Breast epithelium (tissue), 4 donors: Measurements from ENCODE around the gene CPN2. TPM values are rescaled to one million over a fixed set of nuclear protein-coding genes. Genes with fewer than 3 reads are reported as not detected.

Source experiments
- DNase-seq, 2 donors: peaks; one replicate each; pipeline ENCODE4 v3.0.0-alpha.2; 2019; ENCODE audit warnings: low spot score in 2 of 2
- H3K27ac ChIP-seq, 2 donors: fragments of 200-600 bp; sonication (generic) in 1 of 2; one replicate each; pipeline ENCODE4 v1.5.1; 2016 to 2019; ENCODE audit warnings: mild to moderate bottlenecking in 1 of 2
- H3K27me3 ChIP-seq, 2 donors: fragments of 200-600 bp; sonication (generic) in 1 of 2; one replicate each; pipeline versions ENCODE4 v1.5.1 to v1.6.0; 2017 to 2019; ENCODE audit warnings: control low read depth in 1 of 2, mild to moderate bottlenecking in 1 of 2
- H3K36me3 ChIP-seq: fragments of 200-600 bp; one replicate; pipeline ENCODE4 v1.5.1; 2019
- H3K4me1 ChIP-seq, 2 donors: fragments of 200-600 bp; sonication (generic); one replicate each; pipeline ENCODE4 v1.5.1; 2016 to 2019; ENCODE audit warnings: control low read depth in 1 of 2
- H3K4me3 ChIP-seq, 3 donors: fragments of 200-600 bp; sonication (generic); 1 replicate in 2 of 3; 2 replicates in 1 of 3; pipeline ENCODE4 v1.5.1; 2016 to 2019; ENCODE audit warnings: mild to moderate bottlenecking in 3 of 3, moderate library complexity in 2 of 3
- H3K9me3 ChIP-seq, 2 donors: fragments of 200-600 bp; sonication (generic) in 1 of 2; one replicate each; pipeline ENCODE4 v1.5.1; 2016 to 2019; ENCODE audit warnings: control low read depth in 1 of 2
- CTCF ChIP-seq, 3 donors: fragments of 450-650 bp; IDR thresholded peaks; one replicate each; pipeline ENCODE4 v1.5.1; 2016 to 2017; ENCODE audit warnings: antibody characterized with exemption in 3 of 3, mild to moderate bottlenecking in 3 of 3, moderate library complexity in 3 of 3
- POLR2A ChIP-seq: fragments of 450-650 bp; IDR thresholded peaks from one replicate; pipeline ENCODE4 v1.6.1; 2016; ENCODE audit warnings: antibody characterized with exemption, mild to moderate bottlenecking, moderate library complexity
- POLR2AphosphoS5 ChIP-seq, 3 donors: sonication (generic); formaldehyde crosslinking; IDR thresholded peaks; one replicate each; pipeline ENCODE4 v1.6.1; 2017; ENCODE audit warnings: antibody characterized with exemption in 3 of 3
- intact Hi-C: fragments of 100-400 bp; cut with DNase I; formaldehyde crosslinking; loops from one replicate; pipeline ENCODE4 v1.15.1; 2023; ENCODE audit warnings: low total_unique reads
- total RNA-seq, 3 donors: library from RNA; depleted of rRNA; stranded (reverse); fragments of >200 nt; gene quantifications; one replicate each; pipeline ENCODE4 v1.1.0, GENCODE V29; 2016

CPN2 gene
- total RNA-seq, 3 donors from 2014 or later: 0.16 TPM; not detected in 2

GRCh38 chr3:194328053-194328657, 23.0 kb downstream of the CPN2 start:
- no peak for DNase-seq
- Histone ChIP-seq H3K27me3 (no peaks in the 10 kb centered on the region), H3K36me3 (no peaks in the 10 kb centered on the region), H3K27ac (no peak overlapping the region), H3K4me1 (no peaks in the 10 kb centered on the region), H3K4me3 (no peak overlapping the region), H3K9me3 (no peaks in the 10 kb centered on the region)
- intact Hi-C loops: loop anchor here (10.0 kb wide), 1 partner anchor 1247 kb away; no protein-coding TSS in a partner anchor
- no peak for TF ChIP-seq CTCF (IDR thresholded peaks at IDR 0.05)
- TF ChIP-seq POLR2A: no peak
- TF ChIP-seq POLR2AphosphoS5 (IDR thresholded peaks at IDR 0.05): no peak

GRCh38 chr3:194327218-194328052, 23.7 kb downstream of the CPN2 start:
- H3K36me3 ChIP-seq: no peaks in the 10 kb centered on the region
- H3K9me3 ChIP-seq: no peaks in the 10 kb centered on the region
- H3K27me3 ChIP-seq: no peaks in the 10 kb centered on the region
- intact Hi-C loops: loop anchor here (10.0 kb wide), 1 partner anchor 1247 kb away; no protein-coding TSS in a partner anchor
- H3K4me1 ChIP-seq: no peaks in the 10 kb centered on the region
- DNase-seq: no peak
- H3K27ac ChIP-seq: no peak overlapping the region
- H3K4me3 ChIP-seq: no peak overlapping the region
- TF ChIP-seq CTCF (IDR thresholded peaks at IDR 0.05) (no peak), POLR2AphosphoS5 (IDR thresholded peaks at IDR 0.05) (no peak), POLR2A (no peak)

- no peak for TF ChIP-seq POLR2A
- TF ChIP-seq POLR2AphosphoS5 (IDR thresholded peaks at IDR 0.05): no peak
- no peak for TF ChIP-seq CTCF (IDR thresholded peaks at IDR 0.05)
- no peaks in the 10 kb centered on the region for H3K27me3 ChIP-seq
- intact Hi-C loops: loop anchor here (10.0 kb wide), 1 partner anchor 1248 kb away; no protein-coding TSS in a partner anchor
- no peak for DNase-seq
- H3K27ac ChIP-seq: no peak overlapping the region
- H3K4me3 ChIP-seq: no peak overlapping the region
- no peaks in the 10 kb centered on the region for H3K36me3 ChIP-seq
- no peaks in the 10 kb centered on the region for H3K9me3 ChIP-seq
- H3K4me1 ChIP-seq: no peaks in the 10 kb centered on the region
Observed at GRCh38 chr3:194326968-194327217, 24.2 kb downstream of the CPN2 start.

GRCh38 chr3:194326192-194326967, 24.7 kb downstream of the CPN2 start:
- no peak for DNase-seq
- no peak for TF ChIP-seq CTCF (IDR thresholded peaks at IDR 0.05)
- TF ChIP-seq POLR2A: no peak
- no peak for TF ChIP-seq POLR2AphosphoS5 (IDR thresholded peaks at IDR 0.05)
- Histone ChIP-seq H3K4me3 (no peak overlapping the region), H3K27ac (no peak overlapping the region), H3K4me1 (no peaks in the 10 kb centered on the region), H3K9me3 (no peaks in the 10 kb centered on the region), H3K36me3 (no peaks in the 10 kb centered on the region), H3K27me3 (no peaks in the 10 kb centered on the region)
- intact Hi-C loops: loop anchor here (10.0 kb wide), 1 partner anchor 1248 kb away; no protein-coding TSS in a partner anchor
